GM21515 (cell line): ENCODE measurements around the gene PLEKHG5.
"Not testable (repeated sequence)": the region's sequence is repeated elsewhere in the genome, so short reads cannot be mapped to it uniquely, and the experiment has no call there.

Source experiments
- ATAC-seq: cut with Tn5 transposase; IDR thresholded peaks from one replicate; pipeline ENCODE4 v1.9.1; 2021; ENCODE audit not compliant: unreplicated experiment

The PLEKHG5 gene

DNA sequence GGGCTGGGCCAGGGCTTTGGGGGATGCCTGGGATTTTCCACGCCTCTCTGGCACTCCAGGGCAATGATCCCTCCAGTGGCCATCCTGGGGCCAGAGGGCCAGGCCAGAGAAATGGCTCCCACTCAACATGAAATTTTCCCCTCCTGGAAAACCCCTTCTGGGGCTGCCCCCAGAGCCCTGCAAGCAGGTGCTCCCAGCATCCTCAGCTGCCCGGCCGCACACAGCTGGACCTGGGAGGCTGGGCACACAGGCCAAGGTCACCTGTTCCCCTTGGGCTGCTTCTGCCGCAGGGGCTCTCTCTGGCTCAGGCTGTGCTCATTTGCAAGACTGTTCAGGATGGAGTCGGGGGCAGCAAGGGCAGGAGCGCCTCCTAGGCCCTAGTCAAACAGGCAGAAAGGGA lies 63.0 kb downstream of the PLEKHG5 start:
- ATAC-seq: not testable (repeated sequence)

- ATAC-seq: no peak
Observed at GRCh38 chr1:6427441-6428390, 63.8 kb downstream of the PLEKHG5 start.

DNA sequence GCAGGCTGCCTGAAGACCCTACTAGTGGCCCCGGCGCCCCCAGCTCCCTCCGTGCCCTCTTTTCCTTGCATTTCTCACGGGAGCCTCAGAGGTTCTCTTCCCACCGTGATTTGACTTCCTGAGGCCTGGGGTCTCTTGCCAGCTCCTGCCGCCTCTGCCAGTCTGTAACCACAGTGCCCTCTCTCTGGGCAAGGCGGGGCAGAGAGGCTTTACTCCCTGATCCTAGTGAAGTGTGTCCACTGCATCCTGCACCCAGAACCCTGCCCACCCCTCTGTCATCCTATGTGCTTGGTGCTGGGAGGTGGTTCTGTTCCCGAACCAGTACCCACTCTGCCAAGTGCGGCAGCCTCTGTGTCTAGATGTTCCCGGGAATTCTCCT lies 64.5 kb downstream of the PLEKHG5 start:
- no peak for ATAC-seq

- no peak for ATAC-seq
Observed at GRCh38 chr1:6426277-6426971, 65.0 kb downstream of the PLEKHG5 start.

GRCh38 chr1:6425658-6426057 lies 65.8 kb downstream of the PLEKHG5 start:
- ATAC-seq: no peak

GRCh38 chr1:6424619-6425593 lies 66.6 kb downstream of the PLEKHG5 start, which contains the start of gene ESPN:
Gene ESPN (plus strand): TSS chr1:6424776. CDS start chr1:6424956, 180 bp downstream.
- ATAC-seq: no peak

- no peak for ATAC-seq
Observed at GRCh38 chr1:6424000-6424565, 67.4 kb downstream of the PLEKHG5 start.

- ATAC-seq: no peak
Observed at GRCh38 chr1:6423321-6423999, 68.0 kb downstream of the PLEKHG5 start.

- ATAC-seq: no peak
Observed at GRCh38 chr1:6421266-6421665, 70.2 kb downstream of the PLEKHG5 start.

DNA sequence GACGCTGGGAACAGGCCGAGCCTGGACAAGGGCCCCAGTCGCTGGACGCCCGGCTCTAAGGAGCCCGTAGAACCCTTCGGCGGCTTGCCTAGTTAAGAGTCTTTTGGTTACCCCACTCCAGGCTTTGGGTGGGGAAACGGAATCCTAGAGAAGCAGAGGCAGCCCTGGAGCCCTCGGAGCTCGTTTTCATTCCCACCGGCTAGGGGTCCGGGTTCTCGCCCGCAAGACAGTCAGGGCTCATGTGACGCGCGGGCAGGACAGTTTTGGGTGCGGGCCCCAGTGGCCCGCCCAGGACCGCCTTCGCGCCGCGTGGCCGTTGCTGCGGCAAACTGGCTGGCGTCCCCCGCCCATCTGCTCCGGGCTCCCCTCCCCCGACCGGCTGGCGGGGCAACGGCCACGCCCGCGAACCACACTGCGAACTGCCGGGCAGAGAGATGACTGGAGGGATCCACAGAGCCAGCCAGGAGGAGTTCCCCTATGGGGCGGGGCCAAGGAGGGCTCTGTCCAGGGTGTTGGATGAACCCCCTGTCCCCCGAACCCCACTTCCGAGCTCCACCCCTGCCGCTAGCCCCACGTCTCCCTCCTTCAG lies 70.9 kb downstream of the PLEKHG5 start:
- no peak for ATAC-seq

- ATAC-seq: no peak
Observed at GRCh38 chr1:6419804-6420453, 71.5 kb downstream of the PLEKHG5 start, which contains the start of gene HES2. Gene HES2 (minus strand): TSS chr1:6419919. CDS start chr1:6419820, 99 bp downstream.

GRCh38 chr1:6419397-6419803 lies 72.1 kb downstream of the PLEKHG5 start:
- no peak for ATAC-seq

DNA sequence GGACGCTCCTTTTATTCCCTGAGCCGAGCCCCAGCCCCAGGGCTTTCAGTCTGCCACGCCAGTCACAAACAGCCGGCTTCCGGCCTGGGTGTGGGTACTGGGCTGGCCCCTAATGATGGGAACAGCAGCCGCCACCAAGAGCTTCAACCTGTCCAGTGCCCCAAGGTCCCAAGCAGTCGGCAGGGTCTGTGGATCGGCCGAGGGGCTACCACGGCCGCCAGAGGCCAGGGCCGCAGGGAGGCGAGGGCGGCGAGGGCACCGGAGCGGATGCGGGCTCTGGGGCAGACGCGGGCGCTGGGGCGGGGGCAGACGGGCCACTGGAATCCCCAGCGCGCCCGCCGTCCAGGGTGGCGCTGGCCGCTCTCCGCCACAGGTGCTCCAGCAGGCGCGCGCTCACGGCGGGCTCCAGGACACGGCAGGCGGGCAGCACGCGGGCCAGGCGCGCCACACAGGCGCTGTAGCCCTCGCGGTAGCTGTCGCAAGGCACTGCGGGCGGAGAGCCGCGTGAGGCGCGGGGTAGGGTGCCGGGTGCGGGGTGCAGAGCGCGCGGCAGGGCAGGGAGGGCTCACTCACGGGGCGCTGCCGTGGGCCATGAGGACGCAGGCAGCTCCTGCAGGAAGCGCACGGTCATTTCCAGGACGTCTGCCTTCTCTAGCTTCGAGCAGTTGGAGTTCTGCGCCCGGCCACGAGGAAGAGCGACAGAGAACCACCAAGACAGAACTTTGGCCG lies 72.6 kb downstream of the PLEKHG5 start:
- ATAC-seq: no peak

DNA sequence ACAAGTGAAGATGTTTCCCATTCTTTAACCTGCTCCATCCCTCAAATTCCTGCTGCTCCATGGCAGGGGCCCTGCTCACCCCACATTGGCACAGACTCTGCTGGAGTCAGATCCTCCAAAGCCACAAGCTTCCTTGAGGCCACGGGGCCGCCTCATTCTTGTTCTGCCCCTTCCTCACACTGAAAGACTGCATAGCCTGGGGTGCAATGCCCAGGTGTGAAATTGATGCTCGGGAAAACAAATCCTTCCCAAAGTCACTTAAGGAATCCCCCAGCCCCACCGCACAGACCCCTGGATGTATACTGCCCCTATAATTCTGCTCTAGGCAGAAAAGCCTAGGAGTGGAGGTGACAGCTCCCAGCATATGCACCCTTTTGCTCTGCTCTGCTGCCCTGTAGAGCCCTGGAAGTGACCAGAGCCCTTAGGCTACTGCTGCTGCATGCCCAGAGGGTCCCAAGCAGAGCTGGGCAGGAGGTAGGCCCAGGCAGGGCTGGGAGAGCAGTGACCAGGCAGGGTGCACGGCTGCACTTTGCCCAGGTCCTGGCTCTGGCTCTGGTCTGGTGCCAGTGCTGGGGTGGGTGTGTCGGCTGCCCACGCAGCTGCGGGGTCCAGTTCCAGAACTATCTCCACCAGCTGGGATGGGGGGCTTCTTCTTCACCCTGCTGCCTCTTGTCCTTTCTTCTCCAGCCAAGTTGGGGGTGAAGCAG lies 73.4 kb downstream of the PLEKHG5 start:
- no peak for ATAC-seq
